HCT116 (cell line): ENCODE results near the gene RNASE2.

ENCODE experiments used
- CTCF ChIP-seq, 3 experiments: fragments of 200-600 bp in 1 of 3; sonication (generic) in 1 of 3; IDR thresholded peaks in 2 of 3; conservative IDR thresholded peaks in 1 of 3; 2 replicates each; pipeline ENCODE4 v1.5.1; 2012 to 2017; ENCODE audit warnings: low read depth in 2 of 3, low read length in 2 of 3, antibody characterized with exemption in 1 of 3, borderline replicate concordance in 1 of 3, control low read depth in 1 of 3, mild to moderate bottlenecking in 1 of 3, mixed read lengths in 1 of 3, mixed run types in 1 of 3, moderate library complexity in 1 of 3; ENCODE audit not compliant: insufficient read depth in 1 of 3
- POLR2A ChIP-seq: IDR thresholded peaks from 2 replicates; pipeline ENCODE4 v1.7.0; 2011; ENCODE audit warnings: borderline replicate concordance; ENCODE audit not compliant: insufficient read depth, insufficient read length; ENCODE audit errors: extremely low read depth
- POLR2AphosphoS5 ChIP-seq: IDR thresholded peaks from 2 replicates; pipeline ENCODE4 v1.6.1; 2011; ENCODE audit warnings: mild to moderate bottlenecking, low read depth, low read length, moderate library complexity
- SRF ChIP-seq: IDR thresholded peaks from 2 replicates; pipeline ENCODE4 v1.6.1; 2012; ENCODE audit warnings: low read depth
- TF ChIP-seq, protein P1 (sequence below): IDR thresholded peaks from 2 replicates; pipeline ENCODE4 v1.6.1; 2011; ENCODE audit warnings: mild to moderate bottlenecking, low read length, moderate library complexity; ENCODE audit not compliant: insufficient replicate concordance; ENCODE audit errors: extremely low read depth
- TF ChIP-seq, protein P2 (sequence below): IDR thresholded peaks from 2 replicates; pipeline ENCODE4 v1.6.1; 2012

GRCh38 chr14:20988717-20989470, 33.6 kb downstream of the RNASE2 start:
- TF ChIP-seq CTCF (IDR thresholded peaks at IDR 0.05 in 2 of 3, conservative IDR thresholded peaks at IDR 0.05 in 1 of 3; ENCODE audit: borderline replicate concordance in 1 of 3, insufficient read depth in 1 of 3, low read depth in 2 of 3, low read length in 2 of 3) (no peak), SRF (no peak), POLR2AphosphoS5 (no peak; the same call in 1 of the 2 replicates), POLR2A (no peak)
- TF ChIP-seq, protein P1, sequence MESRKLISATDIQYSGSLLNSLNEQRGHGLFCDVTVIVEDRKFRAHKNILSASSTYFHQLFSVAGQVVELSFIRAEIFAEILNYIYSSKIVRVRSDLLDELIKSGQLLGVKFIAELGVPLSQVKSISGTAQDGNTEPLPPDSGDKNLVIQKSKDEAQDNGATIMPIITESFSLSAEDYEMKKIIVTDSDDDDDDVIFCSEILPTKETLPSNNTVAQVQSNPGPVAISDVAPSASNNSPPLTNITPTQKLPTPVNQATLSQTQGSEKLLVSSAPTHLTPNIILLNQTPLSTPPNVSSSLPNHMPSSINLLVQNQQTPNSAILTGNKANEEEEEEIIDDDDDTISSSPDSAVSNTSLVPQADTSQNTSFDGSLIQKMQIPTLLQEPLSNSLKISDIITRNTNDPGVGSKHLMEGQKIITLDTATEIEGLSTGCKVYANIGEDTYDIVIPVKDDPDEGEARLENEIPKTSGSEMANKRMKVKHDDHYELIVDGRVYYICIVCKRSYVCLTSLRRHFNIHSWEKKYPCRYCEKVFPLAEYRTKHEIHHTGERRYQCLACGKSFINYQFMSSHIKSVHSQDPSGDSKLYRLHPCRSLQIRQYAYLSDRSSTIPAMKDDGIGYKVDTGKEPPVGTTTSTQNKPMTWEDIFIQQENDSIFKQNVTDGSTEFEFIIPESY = no peak
- TF ChIP-seq, protein P2, sequence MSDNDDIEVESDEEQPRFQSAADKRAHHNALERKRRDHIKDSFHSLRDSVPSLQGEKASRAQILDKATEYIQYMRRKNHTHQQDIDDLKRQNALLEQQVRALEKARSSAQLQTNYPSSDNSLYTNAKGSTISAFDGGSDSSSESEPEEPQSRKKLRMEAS = no peak
